Activated effector memory CD4-positive, alpha-beta T cell treated with Interleukin-2 at 50 U/mL for 16 hours (primary cell): Measurements from ENCODE around the gene CD82.
A peak's percentile ranks its signal among the peaks of the same experiment; 100 is the strongest.
"Not testable (repeated sequence)": the region's sequence is repeated elsewhere in the genome, so short reads cannot be mapped to it uniquely, and the experiment has no call there.

ENCODE experiments used
- DNase-seq: peaks from one replicate; pipeline ENCODE4 v3.0.0-alpha.2; 2020

The CD82 gene

DNA sequence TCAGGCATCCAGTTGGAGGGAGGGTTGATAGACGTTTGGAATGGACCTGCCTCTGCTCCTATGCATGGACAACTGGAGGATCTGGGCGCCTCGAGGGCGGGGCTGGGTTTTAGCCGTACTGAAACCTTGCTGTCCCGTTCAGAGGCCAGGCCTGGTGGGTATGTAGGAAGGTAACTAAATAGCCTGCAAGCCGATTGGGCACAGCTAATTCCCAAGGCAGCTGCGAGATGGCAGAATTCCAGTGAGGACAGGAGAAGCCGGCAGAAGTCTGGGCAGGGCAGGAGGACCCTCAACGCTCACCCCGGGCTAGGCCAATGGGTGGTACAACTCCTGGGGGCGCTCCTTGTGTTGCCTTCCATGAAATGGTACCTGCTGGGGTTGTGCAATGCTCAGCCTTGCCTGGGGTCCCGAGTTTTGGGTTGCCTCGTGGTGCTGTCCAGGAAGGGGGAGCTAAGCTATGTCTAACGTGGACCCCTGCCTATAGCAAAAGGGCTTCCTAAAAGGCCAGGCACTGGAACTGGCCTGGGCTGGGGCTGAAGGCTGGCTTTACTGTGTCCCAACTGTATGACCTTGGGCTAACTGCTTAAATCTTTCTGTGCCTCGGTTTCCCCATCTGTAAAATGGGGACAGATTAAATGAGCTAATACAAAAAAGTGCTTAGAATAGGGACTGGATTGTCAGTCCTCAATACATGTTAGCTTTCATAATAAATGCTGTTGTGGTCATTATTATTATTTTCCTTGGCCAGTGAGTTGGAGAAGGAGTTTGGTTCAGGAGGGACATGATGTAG is 30.1 kb upstream of the CD82 start:
- no peak for DNase-seq

DNA sequence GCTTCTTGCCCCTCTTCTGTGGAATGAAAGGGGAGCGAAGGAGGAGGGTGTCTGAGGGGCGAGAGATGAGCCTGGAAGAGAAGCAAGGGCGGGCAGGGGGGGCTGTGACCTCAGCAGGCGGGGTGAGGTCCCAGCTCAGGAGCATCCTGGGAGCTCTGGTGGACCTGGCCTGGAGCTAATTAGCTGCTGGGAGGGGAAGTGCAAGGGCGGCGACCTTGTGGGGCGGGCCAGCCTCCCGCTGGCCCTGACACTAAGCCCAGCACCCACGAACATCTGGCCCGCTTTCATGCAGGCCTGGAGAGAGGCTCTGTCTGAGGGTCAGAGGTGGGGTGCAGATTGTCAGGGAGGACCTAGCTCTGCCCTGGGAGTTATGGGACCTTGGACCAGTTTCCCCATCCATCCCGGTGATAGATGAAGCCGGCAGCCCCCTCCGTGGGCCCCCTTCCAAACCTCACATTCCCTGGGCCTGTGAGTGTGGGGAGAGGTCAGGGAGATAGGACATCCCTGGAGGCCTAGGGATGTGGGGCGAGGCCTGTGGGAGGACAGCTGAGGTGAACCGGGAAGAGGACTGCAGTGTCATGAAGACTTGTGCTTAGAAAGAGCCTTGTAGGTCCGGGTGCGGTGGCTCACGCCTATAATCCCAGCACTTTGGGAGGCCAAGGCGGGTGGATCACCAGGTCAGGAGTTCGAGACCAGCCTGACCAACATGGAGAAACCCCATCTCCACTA is 28.5 kb upstream of the CD82 start:
- no peak for DNase-seq

DNA sequence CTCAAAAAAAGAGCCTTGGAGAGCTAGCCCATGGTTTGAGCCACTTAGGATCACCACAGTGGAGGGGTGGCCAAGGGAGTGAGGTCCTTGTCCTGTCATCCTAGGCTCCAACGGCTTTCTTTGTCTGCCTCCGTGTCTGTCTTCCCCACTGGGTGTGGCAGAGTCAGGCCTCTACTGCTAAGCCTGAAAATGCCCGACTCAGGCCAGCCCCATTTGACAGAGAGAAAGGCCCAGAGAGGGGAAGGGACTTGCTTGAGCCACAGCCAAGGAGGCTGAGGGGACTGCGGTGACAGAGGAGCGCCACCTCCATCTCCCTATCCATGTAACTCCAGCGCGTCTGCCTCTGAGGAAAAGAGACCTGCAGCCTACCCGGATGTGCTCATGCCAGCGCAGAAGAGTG is 27.8 kb upstream of the CD82 start:
- no peak for DNase-seq

DNA sequence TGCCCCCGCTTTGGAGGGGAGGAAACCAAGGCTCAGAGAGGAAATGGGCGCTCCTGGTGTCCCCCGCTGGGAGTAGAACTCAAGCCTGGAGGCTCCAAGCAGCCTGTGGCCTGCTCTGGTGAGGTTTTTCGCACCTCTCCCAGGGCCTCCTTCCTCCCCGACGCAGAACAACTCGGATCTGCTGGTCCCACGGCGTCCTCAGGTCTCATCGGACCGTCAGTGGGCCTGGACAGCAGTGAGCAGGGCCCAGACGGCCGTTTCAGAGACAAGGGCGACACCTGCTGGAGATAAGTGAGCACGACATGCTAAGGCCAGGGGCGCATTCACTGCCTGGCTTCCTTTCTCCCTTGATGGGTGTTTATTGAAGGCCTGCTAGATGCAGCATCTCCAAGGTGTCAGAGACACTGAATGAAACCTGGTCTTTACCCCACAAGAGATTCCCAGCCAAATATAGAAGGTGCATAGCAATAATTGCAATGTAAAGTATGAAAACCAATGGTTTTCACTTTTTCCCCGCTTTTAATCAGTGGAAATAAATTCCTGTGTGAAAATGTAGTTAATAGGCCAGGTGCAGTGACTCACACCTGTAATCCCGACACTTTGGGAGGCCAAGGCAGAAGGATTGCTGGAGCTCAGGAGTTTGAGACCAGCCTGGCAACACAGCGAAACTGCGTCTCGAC is 26.9 kb upstream of the CD82 start:
- peak; percentile 59 for DNase-seq

DNA sequence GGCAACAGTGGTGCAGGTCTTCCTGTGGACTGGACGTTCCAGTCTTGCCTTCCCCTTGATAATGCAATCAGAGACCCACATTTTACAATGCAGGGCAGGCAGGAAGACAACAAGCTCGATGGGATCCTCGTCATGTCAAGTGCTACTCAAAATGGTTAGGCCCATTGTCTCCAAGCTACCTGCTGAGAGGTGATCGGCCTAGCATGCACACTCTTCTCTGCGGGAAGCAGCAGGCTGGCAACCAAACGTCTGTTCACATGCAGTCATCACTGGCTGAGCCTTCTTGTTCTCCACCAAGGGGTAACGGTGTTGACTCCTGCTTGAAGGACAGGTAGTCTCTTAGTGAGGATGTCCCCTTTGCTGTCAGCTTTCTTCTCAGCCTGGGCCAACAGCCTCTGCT is 25.5 kb upstream of the CD82 start:
- no peak for DNase-seq

DNA sequence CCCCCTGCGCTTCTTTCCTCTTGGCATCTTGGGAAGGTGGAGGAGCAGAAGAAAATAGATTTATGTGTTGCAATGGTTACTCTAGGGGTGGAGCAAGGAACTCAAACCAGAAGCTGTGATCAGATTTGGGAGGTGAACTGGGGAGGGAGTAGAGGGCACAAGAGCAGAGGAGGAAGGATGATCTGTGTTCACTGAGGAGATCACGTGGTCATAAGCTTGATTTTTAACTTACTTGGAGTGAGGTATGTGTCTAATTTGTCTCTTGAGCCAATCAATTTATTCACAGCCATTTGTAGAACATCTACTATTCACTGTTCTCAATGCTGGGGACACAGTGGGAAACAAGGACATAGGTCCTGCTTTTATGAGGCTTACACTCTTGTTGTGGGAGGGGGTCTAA is 24.8 kb upstream of the CD82 start:
- no peak for DNase-seq

DNA sequence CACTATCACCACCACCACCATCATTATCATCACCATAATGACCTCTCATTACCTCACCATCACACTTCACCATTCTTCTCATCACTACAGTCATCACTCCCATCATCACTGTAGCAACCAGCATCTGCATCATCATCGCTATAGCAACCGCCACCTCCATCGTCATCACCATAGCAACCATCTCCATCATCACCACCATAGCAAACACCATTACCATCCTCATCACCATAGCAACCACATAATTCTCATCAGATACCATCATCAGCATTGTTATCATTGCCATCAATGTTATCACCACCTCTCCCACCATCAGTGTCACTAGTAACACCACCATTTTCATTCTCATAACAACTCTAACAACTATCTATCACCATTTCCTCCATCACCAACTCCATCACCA is 23.1 kb upstream of the CD82 start:
- no peak for DNase-seq

DNA sequence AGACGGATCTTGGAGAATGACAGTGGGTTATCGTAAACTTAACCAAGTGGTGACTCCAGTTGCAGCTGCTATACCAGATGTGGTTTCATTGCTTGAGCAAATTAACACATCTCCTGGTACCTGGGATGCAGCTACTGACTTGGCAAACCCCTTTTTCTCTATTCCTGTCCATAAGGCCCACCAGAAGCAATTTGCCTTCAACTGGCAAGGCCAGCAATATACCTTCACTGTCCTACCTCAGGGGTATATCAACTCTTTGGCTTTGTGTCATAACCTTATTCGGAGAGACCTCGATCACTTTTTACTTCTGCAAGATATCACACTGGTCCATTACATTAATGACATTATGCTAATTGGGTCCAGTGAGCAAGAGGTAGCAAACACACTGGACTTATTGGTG is 18.5 kb upstream of the CD82 start:
- DNase-seq: not testable (repeated sequence)

DNA sequence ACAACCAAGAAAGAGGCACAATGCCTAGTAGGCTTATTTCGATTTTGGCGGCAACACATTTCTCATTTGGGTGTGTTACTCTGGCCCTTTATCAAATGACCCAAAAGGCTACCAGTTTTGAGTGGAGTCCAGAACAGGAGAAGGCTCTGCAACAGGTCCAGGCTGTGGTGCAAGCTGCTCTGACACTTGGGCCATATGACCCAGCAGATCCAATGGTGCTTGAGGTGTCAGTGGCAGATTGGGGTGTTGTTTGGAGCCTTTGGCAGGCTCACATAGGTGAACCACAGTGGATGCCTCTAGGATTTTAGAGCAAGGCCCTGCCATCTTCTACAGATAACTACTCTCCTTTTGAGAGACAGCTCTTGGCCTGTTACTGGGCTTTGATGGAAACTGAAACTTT is 17.9 kb upstream of the CD82 start:
- not testable (repeated sequence) for DNase-seq

DNA sequence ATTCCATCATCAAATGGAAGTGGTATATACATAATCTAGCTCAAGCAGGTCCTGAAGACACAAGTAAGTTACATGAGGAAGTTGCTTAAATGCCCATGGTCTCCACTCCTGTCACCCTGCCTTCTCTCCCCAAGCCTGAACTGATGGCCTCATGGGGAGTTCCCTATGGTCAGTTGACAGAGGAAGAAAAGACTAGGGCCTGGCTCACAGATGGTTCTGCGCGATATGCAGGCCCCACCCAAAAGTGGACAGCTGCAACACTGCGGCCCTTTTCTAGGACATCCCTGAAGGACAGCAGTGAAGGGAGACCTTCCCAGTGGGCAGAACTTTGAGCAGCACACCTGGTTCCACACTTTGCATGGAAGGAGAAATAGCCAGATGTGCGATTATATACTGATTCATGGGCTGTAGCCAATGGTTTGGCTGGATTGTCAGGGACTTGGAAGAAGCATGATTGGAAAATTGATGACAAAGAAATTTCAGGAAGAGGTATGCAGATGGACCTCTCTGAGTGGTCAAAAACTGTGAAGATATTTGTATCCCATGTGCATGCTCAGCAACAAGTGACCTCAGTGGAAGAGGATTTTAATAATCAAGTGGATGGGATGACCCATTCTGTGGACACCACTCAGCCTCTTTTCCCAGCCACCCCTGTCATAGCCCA is 17.3 kb upstream of the CD82 start:
- DNase-seq: no peak

DNA sequence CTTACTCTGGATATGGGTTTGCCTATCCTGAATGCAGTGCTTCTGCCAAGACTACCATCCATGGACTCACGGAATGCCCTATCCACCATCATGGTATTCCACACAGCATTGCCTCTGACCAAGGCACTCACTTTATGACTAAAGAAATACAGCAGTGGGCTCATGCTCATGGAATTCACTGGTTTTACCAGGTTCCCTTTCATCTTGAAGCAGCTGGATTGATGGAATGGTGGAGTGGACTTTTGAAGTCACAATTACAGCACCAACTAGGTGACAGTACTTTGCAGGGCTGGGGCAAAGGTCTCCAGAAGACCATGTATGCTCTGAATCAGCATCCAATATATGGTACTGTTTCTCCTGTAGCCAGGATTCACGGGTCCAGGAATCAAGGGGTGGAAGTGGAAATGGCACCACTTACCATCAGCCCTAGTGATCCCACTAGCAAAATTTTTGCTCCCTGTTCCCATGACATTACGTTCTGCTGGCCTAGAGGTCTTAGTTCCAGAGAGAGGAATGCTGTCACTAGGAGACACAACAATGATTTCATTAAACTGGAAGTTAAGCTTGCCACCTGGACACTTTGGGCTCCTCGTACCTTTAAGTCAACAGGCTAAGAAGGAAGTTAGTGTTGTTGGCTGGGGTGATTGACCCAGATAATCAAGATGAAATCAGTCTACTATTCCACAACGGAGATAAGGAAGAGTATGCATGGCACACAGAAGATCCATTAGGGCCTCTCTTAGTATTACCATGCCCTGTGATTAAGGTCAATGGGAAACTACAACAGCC is 16.3 kb upstream of the CD82 start:
- not testable (repeated sequence) for DNase-seq

DNA sequence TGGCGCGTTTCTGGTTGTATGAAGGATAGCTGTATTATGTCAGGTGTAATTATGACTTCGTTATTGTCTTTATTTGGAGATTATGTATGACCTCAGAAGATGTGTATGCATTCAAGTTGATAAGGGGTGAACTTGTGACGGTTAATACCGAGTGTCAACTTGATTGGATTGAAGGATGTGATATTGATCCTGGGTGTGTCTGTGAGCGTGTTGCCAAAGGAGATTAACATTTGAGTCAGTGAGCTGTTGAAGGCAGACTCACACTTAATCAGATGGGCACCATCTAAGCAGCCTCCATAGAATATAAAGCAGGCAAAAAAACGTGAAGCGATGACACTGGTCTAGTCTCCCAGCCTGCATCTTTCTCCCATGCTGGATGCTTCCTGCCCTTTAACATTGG is 15.3 kb upstream of the CD82 start:
- DNase-seq: no peak

DNA sequence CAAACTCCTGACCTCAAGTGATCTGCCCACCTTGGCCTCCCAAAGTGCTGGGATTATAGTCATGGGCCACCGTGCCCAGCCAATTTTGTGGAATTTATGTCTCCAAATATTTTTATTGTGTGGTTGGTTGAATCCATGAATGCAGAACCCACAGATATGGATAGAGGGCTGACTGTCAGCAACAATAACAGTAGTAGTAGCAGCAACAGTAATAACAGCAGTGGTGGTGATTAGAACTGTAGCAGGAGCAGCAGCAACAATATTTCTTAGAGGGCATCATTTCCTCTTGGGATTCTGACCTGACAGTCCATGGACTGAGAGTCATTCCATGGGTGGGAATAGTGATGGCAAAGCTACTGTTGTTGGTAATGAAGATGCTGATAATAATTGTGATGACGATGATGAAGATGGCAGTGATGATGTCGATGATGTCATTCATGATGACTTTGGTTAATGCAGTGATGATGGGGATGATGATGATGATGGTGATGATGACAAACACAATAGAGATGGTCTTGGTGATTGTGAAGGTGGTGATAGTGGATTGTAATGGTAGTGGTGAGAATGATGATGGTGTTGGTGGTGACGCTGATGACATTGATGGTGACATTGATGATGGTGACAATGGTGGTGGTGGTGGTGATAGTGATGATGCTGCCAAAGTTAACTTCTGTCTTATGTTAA is 13.9 kb upstream of the CD82 start:
- no peak for DNase-seq

DNA sequence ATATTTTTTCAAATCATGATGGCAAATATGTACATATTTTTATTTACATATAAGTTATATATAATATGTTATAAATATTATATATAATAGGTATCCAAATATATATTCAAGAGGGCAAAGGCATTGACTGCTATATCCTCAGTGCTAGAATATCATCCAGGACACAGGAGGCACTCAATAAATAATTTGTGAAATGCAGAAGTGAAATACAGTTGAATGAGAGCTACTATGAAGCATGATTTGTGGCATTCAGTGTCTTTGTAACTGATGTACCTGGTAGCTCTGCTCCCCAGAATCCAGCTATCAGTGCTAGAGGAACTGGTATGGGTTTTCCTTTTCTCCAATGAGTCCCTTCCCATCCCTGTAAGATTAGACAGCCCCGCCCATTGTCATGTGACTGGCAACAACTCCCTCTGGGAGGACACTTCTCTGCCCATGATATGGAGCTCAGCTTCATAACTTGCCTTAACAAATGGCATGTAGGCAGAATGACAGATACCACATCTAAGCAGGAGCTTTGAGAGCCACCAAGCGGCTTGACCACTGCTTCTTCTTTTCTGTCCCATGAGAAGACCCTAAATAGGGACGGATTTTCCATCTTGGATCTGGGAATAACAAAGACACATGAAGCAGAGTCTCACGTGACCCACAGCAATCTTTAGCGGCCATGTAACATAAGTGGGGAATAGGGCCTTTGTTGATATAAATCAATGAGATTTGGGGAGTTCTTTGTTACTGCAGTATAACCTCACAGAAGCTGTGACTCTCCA is 10.2 kb upstream of the CD82 start:
- no peak for DNase-seq

DNA sequence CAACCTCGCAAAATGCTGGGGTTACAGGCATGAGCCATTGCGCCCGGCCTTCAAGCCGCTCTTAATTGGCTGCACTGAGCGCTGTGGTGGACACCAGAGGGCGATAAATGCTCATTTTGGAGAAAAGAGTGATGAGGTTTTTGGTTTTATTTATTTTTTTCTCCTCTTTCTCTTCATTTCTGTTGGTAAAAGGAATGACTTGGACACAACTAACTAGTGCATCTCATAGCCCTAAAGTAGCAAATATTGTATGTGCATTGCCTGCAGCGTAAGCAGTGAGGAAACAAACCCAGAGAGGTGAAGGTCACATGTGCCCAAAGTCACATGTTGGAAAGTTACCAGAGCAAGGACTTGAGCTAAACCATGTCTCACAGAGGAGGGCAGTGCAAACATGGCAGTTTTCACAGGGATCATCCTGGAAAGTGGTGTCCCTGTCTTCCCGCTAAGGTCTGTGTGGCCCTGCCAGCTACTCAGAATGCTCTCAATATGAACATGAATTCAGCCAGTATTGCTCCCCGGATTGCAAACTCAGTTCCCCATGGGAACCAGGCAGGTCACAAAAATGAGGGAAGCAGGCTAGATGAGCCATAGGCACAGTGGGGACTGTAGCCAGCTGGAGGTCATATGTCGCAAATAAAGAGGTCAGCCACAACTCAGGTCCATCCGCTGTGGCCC is 8.6 kb upstream of the CD82 start:
- peak; percentile 43 for DNase-seq

DNA sequence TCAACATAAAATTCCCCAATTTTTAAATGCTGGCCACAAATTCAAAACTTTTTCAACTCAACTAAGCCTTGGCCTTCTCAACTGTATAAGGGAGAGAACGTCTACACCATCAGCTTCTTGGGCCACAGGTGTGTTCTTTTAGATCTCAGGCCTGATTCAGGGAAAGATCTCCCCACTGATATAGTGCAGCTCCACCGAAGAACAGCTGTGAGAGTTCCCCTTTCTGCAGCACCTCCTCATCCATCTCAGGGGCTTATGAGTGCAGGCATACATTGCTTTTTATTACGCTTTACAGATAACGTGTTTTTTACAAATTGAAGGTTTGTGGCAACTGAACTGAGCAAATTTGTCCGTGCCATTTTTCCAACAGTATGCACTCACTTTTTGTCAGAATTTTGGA is 8.0 kb upstream of the CD82 start:
- DNase-seq: no peak

DNA sequence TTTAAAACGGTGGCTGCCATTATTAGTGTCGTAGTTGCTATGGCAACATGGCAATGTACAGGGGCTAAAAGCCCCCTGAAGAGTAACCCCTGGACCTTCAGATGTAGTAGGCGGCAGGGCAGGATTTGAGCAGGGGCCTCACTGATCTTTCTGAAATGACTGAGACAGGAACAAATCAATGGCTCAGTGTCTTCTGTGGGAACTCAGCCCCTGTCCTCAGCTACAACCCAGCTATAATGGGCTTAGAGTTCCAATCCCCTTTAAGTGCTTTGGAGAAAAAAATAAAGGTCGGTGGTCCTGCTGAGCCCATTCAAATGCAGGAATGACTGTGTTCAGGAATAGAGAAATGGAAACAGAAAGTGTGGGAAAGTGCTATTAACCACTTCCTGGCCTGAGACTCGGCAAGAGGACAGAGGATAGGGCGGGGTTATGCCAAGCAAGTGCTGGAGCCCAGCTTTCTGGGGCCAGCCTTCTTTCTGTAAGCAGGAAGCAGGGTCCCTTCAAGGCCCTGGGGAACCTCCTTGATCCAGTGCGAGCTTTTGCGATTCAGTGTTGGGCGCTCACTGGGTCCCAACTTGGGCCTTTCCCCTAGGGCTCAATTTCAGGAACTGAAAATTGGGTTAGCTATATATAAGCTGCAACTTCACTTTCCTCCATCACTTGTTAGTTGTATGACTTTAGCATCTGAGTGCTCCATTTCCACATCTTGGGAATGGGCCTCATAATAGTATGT is 6.1 kb upstream of the CD82 start:
- no peak for DNase-seq

DNA sequence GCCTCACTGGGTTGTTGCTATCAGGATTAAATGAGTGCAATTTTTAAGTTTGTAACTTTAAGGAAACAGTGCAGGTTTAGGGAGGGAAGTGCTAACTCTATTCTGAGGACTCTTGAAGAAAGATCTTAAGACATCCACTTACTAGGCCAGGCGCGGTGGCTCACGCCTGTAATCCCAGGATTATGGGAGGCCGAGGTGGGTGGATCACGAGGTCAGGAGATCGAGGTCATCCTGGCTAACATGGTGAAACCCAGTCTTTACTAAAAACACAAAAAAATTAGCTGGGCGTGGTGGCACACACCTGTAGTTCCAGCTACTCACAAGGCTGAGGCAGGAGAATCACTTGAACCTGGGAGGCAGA is 5.5 kb upstream of the CD82 start:
- not testable (repeated sequence) for DNase-seq

DNA sequence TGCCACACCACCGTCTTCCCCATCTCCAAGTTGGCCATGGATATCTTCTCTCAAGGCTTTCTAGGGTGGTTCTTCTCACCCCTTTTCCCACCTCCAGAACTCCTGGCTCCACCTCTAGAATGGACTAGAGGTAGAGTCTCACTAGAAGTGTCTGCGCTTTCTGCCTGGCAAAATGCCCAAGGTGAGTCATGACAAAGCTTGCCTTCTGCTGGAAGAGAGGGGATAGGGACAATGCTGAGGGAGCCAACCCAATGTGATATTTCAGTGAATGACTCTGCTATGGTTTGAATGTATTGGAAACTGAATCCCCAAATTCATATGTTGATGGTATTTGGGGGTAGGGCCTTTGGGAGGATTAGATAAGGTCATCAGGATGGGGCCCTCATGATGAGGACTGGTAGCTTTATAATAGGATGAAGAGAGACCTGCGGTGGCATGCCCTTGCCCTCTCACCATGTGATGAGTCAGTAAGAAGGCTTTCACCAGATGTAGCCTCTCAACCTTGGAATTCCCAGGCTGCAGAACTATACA is 4.1 kb upstream of the CD82 start:
- DNase-seq: no peak
